GM12878 (cell line): Measurements from ENCODE around the gene ARL6IP1. TPM values are rescaled to one million over a fixed set of nuclear protein-coding genes. Genes with fewer than 3 reads are reported as not detected.

Experiments used
- ATAC-seq: fragments of 200-7000 bp; cut with Tn5 transposase; 3 replicates; pipeline ENCODE4 v1.9.1; 2020; ENCODE audit warnings: mild to moderate bottlenecking, moderate library complexity
- BruUV-seq: library from RNA; stranded (reverse); fragments of 400-500 nt; replicated peaks from 2 replicates; lab custom pipeline; 2021; lab: Mats Ljungman, UMichigan
- CTCF ChIA-PET: fragments of 300-600 bp; sonication (Branson Sonifier 250); formaldehyde crosslinking; extraction: SDS; loops from one replicate; lab custom pipeline; 2021; ENCODE audit warnings: inconsistent platforms; lab: Yijun Ruan, JAX
- POLR2A ChIA-PET: fragments of 350-600 bp; formaldehyde crosslinking; extraction: SDS; loops from one replicate; lab custom pipeline; 2021; ENCODE audit warnings: inconsistent platforms; lab: Charles Lee
- RAD21 ChIA-PET: fragments of 300-600 bp; sonication (Branson Sonifier 250); formaldehyde crosslinking; loops from one replicate; lab custom pipeline; 2023; ENCODE audit warnings: antibody characterized with exemption; ENCODE audit not compliant: unreplicated experiment; lab: Charles Lee
- SMC1A ChIA-PET: fragments of 300-600 bp; sonication (Branson Sonifier 250); formaldehyde crosslinking; loops from one replicate; lab custom pipeline; 2023; ENCODE audit not compliant: unreplicated experiment, uncharacterized antibody; lab: Charles Lee
- DNase-seq: peaks from one replicate; pipeline ENCODE4 v3.0.0-alpha.2; 2011; ENCODE audit warnings: low read depth, low spot score
- FAIRE-seq: peaks from 3 replicates; lab custom pipeline; 2011; peaks lifted over from hg19 to GRCh38; lab: Jason Lieb, UNC
- H2AFZ ChIP-seq: 2 replicates; pipeline ENCODE4 v1.6.0; 2011; ENCODE audit warnings: low read depth, low read length, control low read depth; ENCODE audit not compliant: control insufficient read depth
- H3K27ac ChIP-seq: 2 replicates; pipeline ENCODE4 v1.5.1; 2011; ENCODE audit warnings: control low read depth; ENCODE audit not compliant: control insufficient read depth, insufficient read depth
- H3K27me3 ChIP-seq, 2 experiments: replicated peaks in 1 of 2; 2 replicates each; pipeline versions ENCODE4 v1.6.0 to v1.6.1; 2011; ENCODE audit warnings: low read length in 1 of 2; ENCODE audit not compliant: control insufficient read depth in 2 of 2, insufficient read depth in 2 of 2
- H3K36me3 ChIP-seq, 2 experiments: 2 replicates each; pipeline ENCODE4 v1.5.1; 2011; ENCODE audit warnings: low read length in 1 of 2; ENCODE audit not compliant: control insufficient read depth in 2 of 2, insufficient read depth in 2 of 2
- H3K4me1 ChIP-seq: 2 replicates; pipeline ENCODE4 v1.6.1; 2011; ENCODE audit warnings: mild to moderate bottlenecking, low read length, moderate library complexity, mixed read lengths; ENCODE audit not compliant: control insufficient read depth, insufficient read depth
- H3K4me2 ChIP-seq: 2 replicates; pipeline ENCODE4 v1.6.0; 2011; ENCODE audit warnings: control low read depth; ENCODE audit not compliant: control insufficient read depth, insufficient read depth
- H3K4me3 ChIP-seq: fragments of 200-600 bp; sonication (generic); 2 replicates; pipeline ENCODE4 v1.5.1; 2016
- H3K79me2 ChIP-seq: 2 replicates; pipeline ENCODE4 v1.6.0; 2011; ENCODE audit warnings: low read length; ENCODE audit not compliant: control insufficient read depth, insufficient read depth
- H3K9ac ChIP-seq: 2 replicates; pipeline ENCODE4 v1.8.0; 2011; ENCODE audit warnings: low read length, control low read depth, mixed read lengths; ENCODE audit not compliant: control insufficient read depth, insufficient read depth
- H3K9me3 ChIP-seq: replicated peaks from 3 replicates; pipeline ENCODE4 v1.5.1; 2011; ENCODE audit warnings: mild to moderate bottlenecking, low read length; ENCODE audit not compliant: control insufficient read depth, insufficient read depth
- H4K20me1 ChIP-seq: 2 replicates; pipeline ENCODE4 v1.6.0; 2011; ENCODE audit not compliant: control insufficient read depth, insufficient read depth
- BRCA1 ChIP-seq: IDR thresholded peaks from 2 replicates; pipeline ENCODE4 v1.6.1; 2011; ENCODE audit warnings: low read depth, low read length, improper control_type of control experiment
- CBX3 ChIP-seq: fragments of 200-600 bp; sonication (generic); IDR thresholded peaks from 2 replicates; pipeline ENCODE4 v1.6.1; 2016; ENCODE audit warnings: low read depth, borderline replicate concordance
- CBX5 ChIP-seq: sonication (generic); IDR thresholded peaks from 2 replicates; pipeline ENCODE4 v1.6.1; 2016; ENCODE audit warnings: low read depth, moderate library complexity, mild to moderate bottlenecking, inconsistent platforms
- DPF2 ChIP-seq: fragments of 450-650 bp; IDR thresholded peaks from 2 replicates; pipeline ENCODE4 v1.6.1; 2017; ENCODE audit warnings: mild to moderate bottlenecking
- GATAD2B ChIP-seq: fragments of 450-650 bp; conservative IDR thresholded peaks from 2 replicates; pipeline ENCODE4 v1.6.1; 2017; ENCODE audit warnings: low read depth, mild to moderate bottlenecking, moderate library complexity
- LARP7 ChIP-seq: fragments of 450-650 bp; IDR thresholded peaks from 2 replicates; pipeline ENCODE4 v1.6.1; 2017; ENCODE audit warnings: mild to moderate bottlenecking
- POLR2AphosphoS2 ChIP-seq: IDR thresholded peaks from 2 replicates; pipeline ENCODE4 v1.6.1; 2011; ENCODE audit warnings: low read depth, mild to moderate bottlenecking, low read length, improper control_type of control experiment, moderate library complexity
- TBL1XR1 ChIP-seq: IDR thresholded peaks from 2 replicates; pipeline ENCODE4 v1.6.1; 2012; ENCODE audit warnings: low read depth, low read length, improper control_type of control experiment
- WGBS: methylation state at CpG from one replicate; pipeline ENCODE4 v1.1.6; 2016; ENCODE audit warnings: low lambda C conversion rate; ENCODE audit not compliant: insufficient replicate concordance, insufficient coverage; ENCODE audit errors: missing lambda C conversion rate; 5-methylcytosine and 5-hydroxymethylcytosine counted together
- in situ Hi-C: fragments of 300-500 bp; cut with MboI; formaldehyde crosslinking; loops from 9 replicates; pipeline ENCODE4 v1.14.3; 2018; ENCODE audit warnings: mixed read lengths
- intact Hi-C: fragments of 100-400 bp; cut with micrococcal nuclease; formaldehyde crosslinking; loops from one replicate; pipeline ENCODE4 v1.14.2; 2022; ENCODE audit not compliant: unreplicated experiment
- polyA plus RNA-seq, 11 experiments: library from polyadenylated mRNA; depleted of rRNA in 4 of 11; unstranded in 6 of 11; stranded (reverse) in 5 of 11; fragments of >200 nt; fragmentation: Nextera tagmentation in 4 of 11; fragmentation: Illumina TruSeq in 1 of 11; extraction: Ambion mirVana in 4 of 11; extraction: Trizol in 1 of 11; gene quantifications; 1 replicate in 1 of 11; 2 replicates in 10 of 11; pipeline versions ENCODE4 v1.2.1 to v1.2.3, GENCODE V29; 2011 to 2016; ENCODE audit warnings: inconsistent platforms in 2 of 11, missing spikeins in 2 of 11, low read depth in 1 of 11
- total RNA-seq, 4 experiments: library from RNA; depleted of rRNA in 3 of 4; stranded (reverse); fragments of >200 nt in 3 of 4; fragmentation: Illumina TruSeq in 1 of 4; extraction: Trizol in 1 of 4; gene quantifications; 2 replicates each; pipeline versions ENCODE4 v1.2.1 to v1.2.3, GENCODE V29; 2013 to 2021
- TF ChIP-seq, protein P1 (sequence below): IDR thresholded peaks from 2 replicates; pipeline ENCODE4 v1.6.1; 2011; ENCODE audit warnings: borderline replicate concordance, low read depth, mild to moderate bottlenecking, moderate library complexity, low read length; ENCODE audit not compliant: insufficient read depth, poor library complexity, severe bottlenecking
- TF ChIP-seq, protein P2 (sequence below): IDR thresholded peaks from 2 replicates; pipeline ENCODE4 v1.6.1; 2011; ENCODE audit warnings: mild to moderate bottlenecking, low read depth, low read length, moderate library complexity; ENCODE audit not compliant: insufficient replicate concordance
- TF ChIP-seq, protein P3 (sequence below): IDR thresholded peaks from 2 replicates; pipeline ENCODE4 v1.6.1; 2011; ENCODE audit warnings: low read depth, low read length, improper control_type of control experiment, borderline replicate concordance

The ARL6IP1 gene
- total and polyA plus RNA-seq, 10 of the 15 experiments (the other 5 are each of a cell fraction or from before 2014, with no cell fraction given), result 99.3 to 334 (median 197) TPM

DNA sequence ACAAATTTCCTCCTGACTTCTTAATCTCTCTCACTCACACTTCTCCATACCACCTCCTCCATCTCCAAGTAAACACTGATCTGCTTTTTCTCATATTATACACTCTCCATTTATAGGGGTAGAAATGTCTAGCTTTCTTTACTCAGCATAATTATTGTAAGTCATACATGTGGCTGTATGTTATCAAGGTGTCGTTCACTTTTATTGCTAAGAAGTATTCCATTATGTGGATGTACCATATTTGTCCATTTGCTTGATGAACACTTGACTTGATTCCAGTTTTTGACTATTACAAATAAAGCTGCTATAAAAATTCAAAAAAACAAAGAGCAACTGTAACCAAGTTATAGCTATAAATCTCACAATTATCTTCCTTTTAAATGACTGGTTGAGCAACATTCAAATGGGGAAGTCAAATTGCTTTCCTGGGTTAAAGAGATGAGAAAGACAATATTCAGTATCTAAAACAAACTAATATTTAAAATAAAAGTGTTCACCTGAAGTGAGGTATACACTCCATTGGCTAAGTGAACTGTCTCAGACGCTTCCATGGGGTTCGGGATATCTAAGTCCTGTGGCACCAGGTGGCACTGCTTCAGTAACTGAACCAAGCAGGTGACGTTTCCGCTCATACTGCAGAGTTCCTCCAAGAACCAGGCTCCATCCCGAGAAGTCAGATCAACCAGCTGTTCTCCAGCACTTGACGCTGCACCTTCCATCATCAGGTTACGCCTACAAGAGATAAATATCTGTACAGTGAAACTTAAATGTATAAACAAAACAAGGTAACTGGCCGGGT, 32.6 kb upstream of the ARL6IP1 start:
- in situ Hi-C loops, result no loop called here
- no peak overlapping the region for H3K4me3 ChIP-seq
- H3K36me3 ChIP-seq, result peaks cover 25 to 37% of the 10 kb centered on the region in 2 experiments
- CTCF ChIA-PET, result interaction anchor here (0.7 to 1.8 kb wide), 3 partner anchors 11 to 133 kb away, joined by 3 to 5 read pairs (median 4); no protein-coding TSS in a partner anchor
- no peak for TF ChIP-seq LARP7
- no peak for TF ChIP-seq GATAD2B
- no peak for TF ChIP-seq TBL1XR1
- TF ChIP-seq, protein P1, sequence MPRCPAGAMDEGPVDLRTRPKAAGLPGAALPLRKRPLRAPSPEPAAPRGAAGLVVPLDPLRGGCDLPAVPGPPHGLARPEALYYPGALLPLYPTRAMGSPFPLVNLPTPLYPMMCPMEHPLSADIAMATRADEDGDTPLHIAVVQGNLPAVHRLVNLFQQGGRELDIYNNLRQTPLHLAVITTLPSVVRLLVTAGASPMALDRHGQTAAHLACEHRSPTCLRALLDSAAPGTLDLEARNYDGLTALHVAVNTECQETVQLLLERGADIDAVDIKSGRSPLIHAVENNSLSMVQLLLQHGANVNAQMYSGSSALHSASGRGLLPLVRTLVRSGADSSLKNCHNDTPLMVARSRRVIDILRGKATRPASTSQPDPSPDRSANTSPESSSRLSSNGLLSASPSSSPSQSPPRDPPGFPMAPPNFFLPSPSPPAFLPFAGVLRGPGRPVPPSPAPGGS, result no peak
- no peak for TF ChIP-seq DPF2
- no peak for TF ChIP-seq CBX5
- no peak for TF ChIP-seq POLR2AphosphoS2
- TF ChIP-seq, protein P2, sequence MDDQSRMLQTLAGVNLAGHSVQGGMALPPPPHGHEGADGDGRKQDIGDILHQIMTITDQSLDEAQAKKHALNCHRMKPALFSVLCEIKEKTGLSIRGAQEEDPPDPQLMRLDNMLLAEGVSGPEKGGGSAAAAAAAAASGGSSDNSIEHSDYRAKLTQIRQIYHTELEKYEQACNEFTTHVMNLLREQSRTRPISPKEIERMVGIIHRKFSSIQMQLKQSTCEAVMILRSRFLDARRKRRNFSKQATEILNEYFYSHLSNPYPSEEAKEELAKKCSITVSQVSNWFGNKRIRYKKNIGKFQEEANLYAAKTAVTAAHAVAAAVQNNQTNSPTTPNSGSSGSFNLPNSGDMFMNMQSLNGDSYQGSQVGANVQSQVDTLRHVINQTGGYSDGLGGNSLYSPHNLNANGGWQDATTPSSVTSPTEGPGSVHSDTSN, result no peak
- TF ChIP-seq CBX3, result no peak
- TF ChIP-seq, protein P3, sequence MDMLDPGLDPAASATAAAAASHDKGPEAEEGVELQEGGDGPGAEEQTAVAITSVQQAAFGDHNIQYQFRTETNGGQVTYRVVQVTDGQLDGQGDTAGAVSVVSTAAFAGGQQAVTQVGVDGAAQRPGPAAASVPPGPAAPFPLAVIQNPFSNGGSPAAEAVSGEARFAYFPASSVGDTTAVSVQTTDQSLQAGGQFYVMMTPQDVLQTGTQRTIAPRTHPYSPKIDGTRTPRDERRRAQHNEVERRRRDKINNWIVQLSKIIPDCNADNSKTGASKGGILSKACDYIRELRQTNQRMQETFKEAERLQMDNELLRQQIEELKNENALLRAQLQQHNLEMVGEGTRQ, result no peak
- no peak for TF ChIP-seq BRCA1
- H2AFZ ChIP-seq, result no peak overlapping the region
- no peaks in the 10 kb centered on the region for H3K79me2 ChIP-seq
- no peak overlapping the region for H3K9ac ChIP-seq
- intact Hi-C loops, result no loop called here
- FAIRE-seq (no peak), ATAC-seq (no peak), DNase-seq (no peak)
- BruUV-seq, result no TSS peak
- H3K27me3 ChIP-seq, result no peaks in the 10 kb centered on the region
- 94% methylated on average over 9 of the region's 9 CpGs for WGBS
- SMC1A ChIA-PET, result interaction anchor here (1.6 kb wide), 1 partner anchor 46 kb away, joined by 4 read pairs; no protein-coding TSS in a partner anchor
- H3K4me1 ChIP-seq, result no peaks in the 10 kb centered on the region
- RAD21 ChIA-PET, result no interaction called here
- POLR2A ChIA-PET, result interaction anchor here (1.1 kb wide), 1 partner anchor 18 kb away, joined by 5 read pairs; no protein-coding TSS in a partner anchor
- H4K20me1 ChIP-seq, result no peaks in the 10 kb centered on the region
- H3K27ac ChIP-seq, result no peak overlapping the region
- H3K9me3 ChIP-seq, result no peaks in the 10 kb centered on the region
- no peak overlapping the region for H3K4me2 ChIP-seq
